Endothelial cell (in vitro differentiated cells): Measurements from ENCODE around the gene HNRNPA3. TPM values are rescaled to one million over a fixed set of nuclear protein-coding genes. Genes with fewer than 3 reads are reported as not detected.

Source experiments
- DNase-seq: peaks from one replicate; pipeline ENCODE4 v3.0.0; 2021; ENCODE audit warnings: low spot score
- H3K27ac Mint-ChIP-seq: one replicate; pipeline ENCODE4 v1.8.0; 2021; ENCODE audit warnings: mixed read lengths, inconsistent platforms; ENCODE audit not compliant: unreplicated experiment
- H3K27me3 Mint-ChIP-seq: one replicate; pipeline ENCODE4 v1.8.0; 2021; ENCODE audit warnings: mild to moderate bottlenecking, moderate library complexity, mixed read lengths, inconsistent platforms; ENCODE audit not compliant: unreplicated experiment
- H3K36me3 Mint-ChIP-seq: one replicate; pipeline ENCODE4 v1.8.0; 2021; ENCODE audit warnings: mild to moderate bottlenecking, low read depth, mixed read lengths, inconsistent platforms; ENCODE audit not compliant: unreplicated experiment
- H3K4me1 Mint-ChIP-seq: one replicate; pipeline ENCODE4 v1.8.0; 2021; ENCODE audit warnings: mild to moderate bottlenecking, mixed read lengths, inconsistent platforms; ENCODE audit not compliant: unreplicated experiment
- H3K4me3 Mint-ChIP-seq: one replicate; pipeline ENCODE4 v1.8.0; 2021; ENCODE audit warnings: mild to moderate bottlenecking, mixed read lengths, inconsistent platforms; ENCODE audit not compliant: unreplicated experiment
- H3K9me3 Mint-ChIP-seq: one replicate; pipeline ENCODE4 v1.8.0; 2021; ENCODE audit warnings: mixed read lengths, inconsistent platforms; ENCODE audit not compliant: unreplicated experiment
- long read RNA-seq: library from polyadenylated mRNA; unstranded; transcript quantifications from one replicate; pipeline ENCODE4 v2.0.0, GENCODE V29; 2020; ENCODE audit not compliant: unreplicated experiment
- total RNA-seq: library from RNA; stranded (reverse); fragmentation: NEBNext Ultra II Directional; extraction: Animal tissue kit (Norgen Biotek cat#: 25700); gene quantifications from one replicate; pipeline ENCODE4 v1.2.1, GENCODE V29; 2021; ENCODE audit not compliant: unreplicated experiment
- TF ChIP-seq, protein P1 (sequence below): fragments of 200-600 bp; sonication (generic); IDR thresholded peaks from one replicate; pipeline ENCODE4 v1.5.0; 2021; ENCODE audit warnings: antibody characterized with exemption; ENCODE audit not compliant: unreplicated experiment

The HNRNPA3 gene
- 264 TPM for total RNA-seq
- long read RNA-seq, full-length matches to known transcripts = 10 of 17 reads
- long read RNA-seq, partial matches to known transcripts = 6 of 17 reads
- long read RNA-seq, other reads (novel, unspliced or antisense) = 1 of 17 reads

DNA sequence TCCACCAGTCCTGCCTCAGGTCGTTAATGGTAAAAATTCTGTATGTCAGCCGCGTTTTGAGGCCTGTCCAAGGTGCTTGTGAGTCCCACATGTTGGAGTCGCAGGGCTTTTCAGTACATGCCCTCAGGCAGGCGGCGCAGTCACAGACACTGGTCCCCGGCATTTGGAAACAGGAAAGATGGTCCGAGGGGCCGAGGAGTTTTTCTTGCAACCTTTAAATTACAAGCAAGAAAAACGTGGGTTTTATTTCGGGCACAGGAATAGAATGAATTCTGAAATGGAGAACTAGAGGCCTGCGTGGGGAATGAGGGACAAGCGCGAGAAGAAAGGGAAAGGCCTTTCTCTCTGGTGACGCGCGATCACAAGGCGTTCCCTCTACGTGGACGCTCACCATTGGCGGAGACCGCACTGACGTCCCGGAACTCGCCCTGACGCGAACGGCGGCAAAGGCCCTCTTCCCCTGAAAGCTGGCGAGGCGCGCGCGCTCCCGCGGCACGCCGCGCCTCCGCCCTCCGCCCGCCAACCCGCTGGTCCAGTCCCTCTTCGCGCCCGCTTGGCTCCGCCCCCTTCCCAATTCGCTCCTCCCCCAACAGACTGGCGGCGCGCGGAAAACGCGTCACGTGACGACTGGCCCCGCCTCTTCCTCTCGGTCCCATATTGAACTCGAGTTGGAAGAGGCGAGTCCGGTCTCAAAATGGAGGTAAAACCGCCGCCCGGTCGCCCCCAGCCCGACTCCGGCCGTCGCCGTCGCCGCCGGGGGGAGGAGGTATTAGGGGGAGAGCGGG lies at the start of gene HNRNPA3:
Gene HNRNPA3, plus strand, starts transcription at position 689 of the 785 bp plus-strand sequence. Its CDS starts 6 bp downstream, at position 695.
- H3K9me3 Mint-ChIP-seq = no peaks in the 10 kb centered on the region
- peaks cover 33% of the 10 kb centered on the region for H3K4me1 Mint-ChIP-seq
- DNase-seq = peak; percentile 100
- H3K4me3 Mint-ChIP-seq = peak within 1 kb of the TSS; percentile 97
- TF ChIP-seq, protein P1, sequence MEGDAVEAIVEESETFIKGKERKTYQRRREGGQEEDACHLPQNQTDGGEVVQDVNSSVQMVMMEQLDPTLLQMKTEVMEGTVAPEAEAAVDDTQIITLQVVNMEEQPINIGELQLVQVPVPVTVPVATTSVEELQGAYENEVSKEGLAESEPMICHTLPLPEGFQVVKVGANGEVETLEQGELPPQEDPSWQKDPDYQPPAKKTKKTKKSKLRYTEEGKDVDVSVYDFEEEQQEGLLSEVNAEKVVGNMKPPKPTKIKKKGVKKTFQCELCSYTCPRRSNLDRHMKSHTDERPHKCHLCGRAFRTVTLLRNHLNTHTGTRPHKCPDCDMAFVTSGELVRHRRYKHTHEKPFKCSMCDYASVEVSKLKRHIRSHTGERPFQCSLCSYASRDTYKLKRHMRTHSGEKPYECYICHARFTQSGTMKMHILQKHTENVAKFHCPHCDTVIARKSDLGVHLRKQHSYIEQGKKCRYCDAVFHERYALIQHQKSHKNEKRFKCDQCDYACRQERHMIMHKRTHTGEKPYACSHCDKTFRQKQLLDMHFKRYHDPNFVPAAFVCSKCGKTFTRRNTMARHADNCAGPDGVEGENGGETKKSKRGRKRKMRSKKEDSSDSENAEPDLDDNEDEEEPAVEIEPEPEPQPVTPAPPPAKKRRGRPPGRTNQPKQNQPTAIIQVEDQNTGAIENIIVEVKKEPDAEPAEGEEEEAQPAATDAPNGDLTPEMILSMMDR = no peak
- H3K36me3 Mint-ChIP-seq = peaks cover 26% of the 10 kb centered on the region
- H3K27me3 Mint-ChIP-seq = peaks cover 14% of the 10 kb centered on the region
- H3K27ac Mint-ChIP-seq = peak within 1 kb of the TSS; percentile 100

- Mint-ChIP-seq H3K36me3 (no peaks in the 10 kb centered on the region), H3K9me3 (no peaks in the 10 kb centered on the region), H3K27me3 (no peaks in the 10 kb centered on the region), H3K4me1 (peaks cover 16% of the 10 kb centered on the region), H3K4me3 (no peak overlapping the region), H3K27ac (no peak overlapping the region)
- DNase-seq = no peak
- TF ChIP-seq, protein P1 = no peak
These were observed 48.5 kb upstream of the HNRNPA3 start for GRCh38 chr2:177164131-177164530.

GRCh38 chr2:177164584-177165052 lies 48.0 kb upstream of the HNRNPA3 start:
- no peak overlapping the region for H3K4me3 Mint-ChIP-seq
- TF ChIP-seq, protein P1 = peak; percentile 91
- peaks cover 19% of the 10 kb centered on the region for H3K4me1 Mint-ChIP-seq
- peak; percentile 83 for DNase-seq
- H3K27ac Mint-ChIP-seq = no peak overlapping the region
- no peaks in the 10 kb centered on the region for H3K9me3 Mint-ChIP-seq
- no peaks in the 10 kb centered on the region for H3K27me3 Mint-ChIP-seq
- H3K36me3 Mint-ChIP-seq = peaks cover 4% of the 10 kb centered on the region

DNA sequence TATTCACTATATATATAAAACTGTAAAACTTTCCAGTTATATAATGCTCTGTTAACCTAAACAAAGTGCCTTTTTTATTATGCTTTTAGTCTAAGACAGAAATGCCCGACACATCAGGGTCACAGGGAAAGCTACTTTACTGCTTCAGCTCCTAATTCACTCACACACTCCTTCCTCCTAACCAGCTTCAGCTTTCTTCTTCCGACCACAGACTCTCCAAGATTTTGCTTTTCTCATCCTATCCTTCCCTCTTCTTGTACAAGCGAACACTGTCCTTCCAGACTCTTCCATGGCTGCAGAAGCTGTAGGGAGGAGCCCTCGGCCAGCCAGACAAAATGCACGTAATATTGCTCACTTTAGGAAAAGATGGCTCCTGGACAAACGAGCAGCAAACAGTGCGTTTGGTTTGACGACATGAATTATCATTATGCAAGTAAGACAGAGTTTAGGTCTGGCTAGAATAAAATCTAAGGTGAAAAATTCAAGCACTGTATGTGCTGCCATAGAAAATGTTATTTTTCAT lies 47.5 kb upstream of the HNRNPA3 start:
- H3K4me3 Mint-ChIP-seq = no peak overlapping the region
- H3K36me3 Mint-ChIP-seq = peaks cover 5% of the 10 kb centered on the region
- DNase-seq = no peak
- TF ChIP-seq, protein P1 = no peak
- no peak overlapping the region for H3K27ac Mint-ChIP-seq
- H3K9me3 Mint-ChIP-seq = no peaks in the 10 kb centered on the region
- H3K27me3 Mint-ChIP-seq = no peaks in the 10 kb centered on the region
- peaks cover 23% of the 10 kb centered on the region for H3K4me1 Mint-ChIP-seq
